Endodermal cell (in vitro differentiated cells): Measurements from ENCODE around the gene SRXN1. TPM values are rescaled to one million over a fixed set of nuclear protein-coding genes. Genes with fewer than 3 reads are reported as not detected.

Experiments
- DNase-seq: peaks from one replicate; pipeline ENCODE4 v3.0.0-alpha.2; 2017
- H3K27ac ChIP-seq: 2 replicates; pipeline ENCODE4 v1.5.1; 2013; ENCODE audit warnings: mild to moderate bottlenecking, low read depth, low read length, moderate library complexity
- H3K27me3 ChIP-seq: 2 replicates; pipeline ENCODE4 v1.6.1; 2013; ENCODE audit warnings: mild to moderate bottlenecking, low read length, moderate library complexity; ENCODE audit not compliant: insufficient read depth, control insufficient read depth, poor library complexity, severe bottlenecking
- H3K36me3 ChIP-seq: 2 replicates; pipeline ENCODE4 v1.7.0; 2013; ENCODE audit warnings: mild to moderate bottlenecking, low read length, moderate library complexity; ENCODE audit not compliant: control insufficient read depth, insufficient read depth
- H3K4me1 ChIP-seq: one replicate; pipeline ENCODE4 v1.7.0; 2013; ENCODE audit warnings: low read length; ENCODE audit not compliant: control insufficient read depth, insufficient read depth
- H3K4me3 ChIP-seq: 2 replicates; pipeline ENCODE4 v1.5.1; 2013; ENCODE audit warnings: mild to moderate bottlenecking, low read length, moderate library complexity
- H3K9ac ChIP-seq: 2 replicates; pipeline ENCODE4 v1.6.1; 2013; ENCODE audit warnings: mild to moderate bottlenecking, low read length, moderate library complexity; ENCODE audit not compliant: poor library complexity, severe bottlenecking; ENCODE audit errors: extremely low read depth
- H3K9me3 ChIP-seq: 2 replicates; pipeline ENCODE4 v1.6.1; 2013; ENCODE audit warnings: mild to moderate bottlenecking, low read length, moderate library complexity; ENCODE audit not compliant: control insufficient read depth
- H3K27ac Mint-ChIP-seq: 2 replicates; pipeline ENCODE4 v1.8.0; 2020; ENCODE audit warnings: mixed read lengths
- H3K27me3 Mint-ChIP-seq: 2 replicates; pipeline ENCODE4 v1.8.0; 2021; ENCODE audit warnings: mild to moderate bottlenecking, mixed read lengths; ENCODE audit not compliant: insufficient read depth
- H3K36me3 Mint-ChIP-seq: 2 replicates; pipeline ENCODE4 v1.8.0; 2020; ENCODE audit warnings: low read depth, mixed read lengths
- H3K4me1 Mint-ChIP-seq: 2 replicates; pipeline ENCODE4 v1.8.0; 2020; ENCODE audit warnings: mixed read lengths
- H3K4me3 Mint-ChIP-seq: 2 replicates; pipeline ENCODE4 v1.8.0; 2020; ENCODE audit warnings: mild to moderate bottlenecking, moderate library complexity, mixed read lengths
- H3K9me3 Mint-ChIP-seq: 2 replicates; pipeline ENCODE4 v1.8.0; 2020; ENCODE audit warnings: mild to moderate bottlenecking, mixed read lengths
- CTCF ChIP-seq: fragments of 200-600 bp; sonication (generic); conservative IDR thresholded peaks from 2 replicates; pipeline ENCODE4 v1.5.0; 2021; ENCODE audit warnings: antibody characterized with exemption, mild to moderate bottlenecking
- WGBS, 2 experiments: methylation state at CpG; one replicate each; pipeline versions ENCODE4 v1.1.5 to v1.1.7; 2013; ENCODE audit warnings: missing lambda C conversion rate in 2 of 2, mixed read lengths in 1 of 2; ENCODE audit not compliant: insufficient coverage in 1 of 2, insufficient read length in 1 of 2; 5-methylcytosine and 5-hydroxymethylcytosine counted together
- total RNA-seq, 2 donors: library from RNA; stranded (reverse); fragmentation: NEBNext Ultra II Directional in 1 of 2; extraction: Animal tissue kit (Norgen Biotek cat#: 25700) in 1 of 2; gene quantifications; 2 replicates in 1 of 2; 3 replicates in 1 of 2; pipeline ENCODE4 v1.2.1, GENCODE V29; 2021

The SRXN1 gene
- total RNA-seq, 2 donors from 2014 or later, result 9.7 to 19.3 TPM

DNA sequence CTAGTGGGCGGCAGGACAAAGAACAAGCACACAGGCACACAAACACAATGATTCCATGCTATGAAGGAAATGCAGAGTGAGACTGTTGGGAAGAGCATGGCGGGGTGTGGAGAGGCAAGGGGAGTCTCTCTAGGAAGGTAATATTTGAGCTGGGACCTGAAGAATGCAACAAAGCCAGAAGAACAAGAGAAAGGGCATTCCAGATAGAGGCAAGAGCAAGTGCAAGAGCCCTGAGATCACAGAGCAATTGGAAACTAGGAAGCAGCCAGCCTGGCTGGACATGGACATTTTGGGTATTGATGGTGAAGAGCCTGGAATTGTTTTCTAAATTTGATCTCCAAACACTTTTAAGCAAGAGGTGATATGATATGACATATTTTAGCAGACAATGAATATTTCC lies 15.4 kb downstream of the SRXN1 start:
- 71 to 82% methylated on average over 1 to 2 of the region's 2 CpGs for WGBS, 2 experiments
- no peak for TF ChIP-seq CTCF
- H3K9me3 ChIP-seq, result no peaks in the 10 kb centered on the region

DNA sequence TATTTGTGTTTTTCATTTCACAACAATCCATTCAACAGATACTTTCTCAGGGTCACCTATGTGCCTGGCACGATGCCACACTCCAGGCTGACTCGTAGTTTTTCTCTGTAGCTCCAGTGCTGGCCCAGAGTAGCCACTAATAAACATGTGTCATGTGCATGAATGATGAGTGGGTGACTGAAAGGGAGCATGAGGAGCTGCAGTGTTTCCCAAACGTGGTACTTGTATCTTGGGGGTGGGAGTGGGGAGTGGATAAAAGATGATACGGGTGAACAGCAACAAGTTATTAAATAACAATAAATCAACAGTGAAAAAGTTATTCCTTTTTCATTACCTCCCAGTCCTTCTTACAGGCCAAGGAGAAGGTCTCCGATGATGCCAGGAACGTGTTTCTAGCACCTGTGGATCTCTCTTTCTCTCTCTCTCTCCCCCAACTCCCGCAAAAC lies 17.1 kb downstream of the SRXN1 start:
- 91% methylated on average over 6 of the region's 7 CpGs; no CpG with 5 or more reads in 1 of the 2 experiments for WGBS, 2 experiments
- no peaks in the 10 kb centered on the region for H3K27me3 ChIP-seq
- H3K4me1 ChIP-seq, result peaks cover 3% of the 10 kb centered on the region
- Mint-ChIP-seq H3K36me3 (no peaks in the 10 kb centered on the region), H3K27me3 (peaks cover 5% of the 10 kb centered on the region), H3K27ac (no peak overlapping the region), H3K4me1 (peaks cover 4% of the 10 kb centered on the region), H3K9me3 (no peaks in the 10 kb centered on the region), H3K4me3 (no peak overlapping the region)
- no peak overlapping the region for H3K9ac ChIP-seq
- no peaks in the 10 kb centered on the region for H3K36me3 ChIP-seq
- H3K4me3 ChIP-seq, result no peak overlapping the region
- no peak for TF ChIP-seq CTCF
- no peak overlapping the region for H3K27ac ChIP-seq
- DNase-seq, result no peak
- H3K9me3 ChIP-seq, result no peaks in the 10 kb centered on the region

More for the DNA sequence above, 15.4 kb downstream of the SRXN1 start:
- Mint-ChIP-seq H3K27ac (no peak overlapping the region), H3K36me3 (no peaks in the 10 kb centered on the region), H3K27me3 (peaks cover 5% of the 10 kb centered on the region), H3K4me1 (peaks cover 4% of the 10 kb centered on the region), H3K9me3 (peaks cover 2% of the 10 kb centered on the region), H3K4me3 (no peak overlapping the region)
- H3K27ac ChIP-seq, result no peak overlapping the region
- no peaks in the 10 kb centered on the region for H3K36me3 ChIP-seq
- no peak overlapping the region for H3K4me3 ChIP-seq
- no peaks in the 10 kb centered on the region for H3K27me3 ChIP-seq
- peaks cover 3% of the 10 kb centered on the region for H3K4me1 ChIP-seq
- DNase-seq, result no peak
- no peak overlapping the region for H3K9ac ChIP-seq

- H3K36me3 ChIP-seq, result no peaks in the 10 kb centered on the region
- H3K27me3 Mint-ChIP-seq, result peaks cover 5% of the 10 kb centered on the region
- H3K36me3 Mint-ChIP-seq, result no peaks in the 10 kb centered on the region
- H3K27me3 ChIP-seq, result no peaks in the 10 kb centered on the region
- peaks cover 3% of the 10 kb centered on the region for H3K4me1 ChIP-seq
- no peak for TF ChIP-seq CTCF
- H3K9ac ChIP-seq, result no peak overlapping the region
- no peaks in the 10 kb centered on the region for H3K9me3 ChIP-seq
- H3K4me3 Mint-ChIP-seq, result no peak overlapping the region
- H3K4me1 Mint-ChIP-seq, result peaks cover 4% of the 10 kb centered on the region
- DNase-seq, result no peak
- WGBS, 2 experiments, result 92 to 93% methylated on average over 6 to 9 of the region's 9 CpGs
- H3K9me3 Mint-ChIP-seq, result no peaks in the 10 kb centered on the region
- H3K27ac ChIP-seq, result no peak overlapping the region
- H3K27ac Mint-ChIP-seq, result no peak overlapping the region
- H3K4me3 ChIP-seq, result no peak overlapping the region
These were observed 17.7 kb downstream of the SRXN1 start for GRCh38 chr20:635028-635892.
